ENCODE results near the gene ACAP3.
A peak's percentile ranks its signal among the peaks of the same experiment; 100 is the strongest.

ACAP3 gene

GRCh38 chr1:1307923-1308755 lies at the start of gene ACAP3, which contains the start of gene PUSL1:
Gene ACAP3 (minus strand): TSS chr1:1307930. CDS start chr1:1307815, 115 bp downstream.
Gene PUSL1 (plus strand): TSS chr1:1308597. CDS start chr1:1308644, 47 bp downstream.
- peak; percentile 89 for DNase-seq
- in situ Hi-C loops (cut with MboI; ENCODE audit: low pct_unique_long_range_greater_than_20kb, low sequenced_read_pairs): no loop called here

DNA sequence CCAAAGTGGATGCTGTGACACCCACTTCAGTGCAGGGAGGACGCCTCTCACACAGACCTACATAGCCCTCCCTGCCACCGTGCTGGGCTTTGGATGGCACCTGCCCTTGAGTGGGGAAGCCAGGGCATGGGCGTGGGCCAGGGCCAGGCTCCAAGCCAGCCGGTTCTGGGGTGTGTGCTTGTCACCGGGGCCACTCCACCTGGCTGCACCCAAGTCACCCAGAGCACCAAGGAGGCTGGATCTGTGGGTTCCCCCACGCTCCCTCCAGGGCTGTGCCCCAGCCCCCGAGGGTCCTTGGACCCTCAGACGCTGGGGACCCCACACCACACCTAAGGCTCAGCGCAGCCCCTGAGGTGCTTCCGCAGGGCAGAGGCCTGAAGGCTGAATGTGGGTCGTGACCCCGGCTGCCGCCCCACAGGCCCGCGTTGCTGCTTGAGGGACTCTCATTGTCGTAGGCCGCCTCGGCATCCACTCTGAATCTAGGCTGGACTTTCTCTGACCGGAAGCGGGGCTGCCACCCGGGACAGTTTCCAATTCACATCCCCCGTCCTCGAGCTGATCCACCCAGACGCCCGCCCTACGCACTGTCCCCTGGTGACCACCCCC lies 49.2 kb upstream of the ACAP3 start:
- no peak for DNase-seq
- in situ Hi-C loops (cut with MboI; ENCODE audit: low pct_unique_long_range_greater_than_20kb, low sequenced_read_pairs): no loop called here

- in situ Hi-C loops (cut with MboI; ENCODE audit: low pct_unique_long_range_greater_than_20kb, low sequenced_read_pairs): no loop called here
Observed at GRCh38 chr1:1356166-1356795, 48.6 kb upstream of the ACAP3 start.

GRCh38 chr1:1355416-1355815 lies 47.7 kb upstream of the ACAP3 start:
- DNase-seq: no peak
- in situ Hi-C loops (cut with MboI; ENCODE audit: low pct_unique_long_range_greater_than_20kb, low sequenced_read_pairs): no loop called here

More at GRCh38 chr1:1356166-1356795, 48.6 kb upstream of the ACAP3 start:
- no peak for DNase-seq

DNA sequence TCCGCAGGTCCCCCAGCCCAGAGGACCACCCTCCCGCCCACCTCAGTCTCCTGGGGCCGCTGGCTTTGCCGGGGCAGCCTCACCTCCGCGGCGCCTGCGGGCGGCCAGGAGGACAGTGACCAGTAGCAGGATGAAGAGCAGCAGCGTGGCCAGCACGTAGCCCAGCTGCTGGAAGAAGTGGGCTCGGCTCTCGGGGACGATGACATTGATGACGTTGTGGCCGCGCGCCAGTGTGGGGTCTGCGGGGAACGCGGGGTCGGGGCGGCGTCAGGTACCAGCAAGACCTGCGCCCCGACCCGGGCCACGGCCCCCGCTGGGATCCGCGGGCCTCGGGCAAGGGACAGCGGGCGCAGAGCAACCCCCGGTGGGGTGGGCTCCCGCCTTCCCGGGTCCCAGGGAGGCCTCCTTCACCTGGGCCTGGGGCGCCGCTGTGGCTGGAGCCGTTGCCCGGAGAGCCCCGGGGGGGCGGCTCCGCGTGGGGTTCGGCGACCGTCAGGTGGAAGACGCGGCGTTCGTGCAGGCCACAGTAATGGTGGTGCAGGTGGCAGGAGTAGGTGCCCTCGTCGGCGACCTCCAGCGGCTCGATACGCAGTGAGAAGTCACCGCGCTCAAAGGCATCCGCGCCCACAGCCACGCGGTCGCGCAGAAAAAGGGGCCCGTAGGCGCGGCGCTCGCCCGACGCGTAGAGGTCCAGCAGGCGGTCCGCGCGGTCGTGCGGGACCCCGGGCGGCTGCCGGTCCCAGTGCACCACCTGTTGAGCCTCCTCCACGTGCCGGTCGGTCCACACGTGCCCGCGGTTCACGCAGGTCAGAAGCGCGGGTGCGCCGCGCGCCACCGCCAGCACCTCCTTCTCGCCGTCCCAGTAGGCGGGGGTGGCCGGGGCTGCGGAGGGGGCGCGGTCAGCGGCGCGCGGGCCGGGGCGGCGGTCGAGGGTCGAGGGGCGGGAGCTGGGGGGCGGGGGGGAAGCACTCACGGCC lies 46.8 kb upstream of the ACAP3 start:
- in situ Hi-C loops (cut with MboI; ENCODE audit: low pct_unique_long_range_greater_than_20kb, low sequenced_read_pairs): no loop called here
- DNase-seq: no peak

DNA sequence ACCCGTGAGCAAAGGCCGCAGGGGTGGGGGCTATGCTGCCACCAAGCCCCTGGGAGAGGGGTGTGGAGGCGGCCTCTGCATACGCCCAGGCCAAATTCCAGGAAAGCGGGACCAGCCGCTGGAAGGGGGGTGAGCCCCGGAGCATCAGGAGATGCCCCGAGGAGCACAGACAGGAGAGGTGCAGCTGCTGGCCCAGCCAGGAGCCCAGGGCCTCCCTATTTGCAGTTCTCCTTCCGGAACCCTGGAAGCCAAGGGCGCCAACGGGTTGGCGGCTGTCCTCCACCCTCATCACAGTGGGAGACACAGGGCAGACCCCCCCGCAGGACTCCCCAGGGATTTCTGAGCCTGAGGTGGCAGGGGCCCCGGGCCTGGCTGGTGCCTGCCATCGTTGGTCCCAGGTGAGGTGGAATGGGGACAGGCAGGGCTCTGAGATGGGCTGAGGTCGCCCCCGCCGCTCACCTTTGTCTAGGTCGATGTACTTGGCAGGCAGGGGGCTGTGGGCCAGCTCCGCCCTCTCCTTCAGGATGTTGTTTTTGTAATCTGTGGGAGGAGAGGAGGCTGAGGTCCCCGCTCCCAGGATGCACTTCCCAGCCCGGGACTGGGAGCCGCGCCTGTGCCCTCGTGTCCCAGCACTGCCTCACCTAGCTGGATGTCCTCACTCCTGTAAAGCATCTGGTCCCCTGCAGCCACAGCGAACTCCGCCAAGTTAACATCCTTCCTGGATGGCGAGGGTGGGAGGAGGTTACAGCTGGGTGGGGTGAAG lies 45.8 kb upstream of the ACAP3 start:
- in situ Hi-C loops (cut with MboI; ENCODE audit: low pct_unique_long_range_greater_than_20kb, low sequenced_read_pairs): no loop called here
- DNase-seq: no peak

DNA sequence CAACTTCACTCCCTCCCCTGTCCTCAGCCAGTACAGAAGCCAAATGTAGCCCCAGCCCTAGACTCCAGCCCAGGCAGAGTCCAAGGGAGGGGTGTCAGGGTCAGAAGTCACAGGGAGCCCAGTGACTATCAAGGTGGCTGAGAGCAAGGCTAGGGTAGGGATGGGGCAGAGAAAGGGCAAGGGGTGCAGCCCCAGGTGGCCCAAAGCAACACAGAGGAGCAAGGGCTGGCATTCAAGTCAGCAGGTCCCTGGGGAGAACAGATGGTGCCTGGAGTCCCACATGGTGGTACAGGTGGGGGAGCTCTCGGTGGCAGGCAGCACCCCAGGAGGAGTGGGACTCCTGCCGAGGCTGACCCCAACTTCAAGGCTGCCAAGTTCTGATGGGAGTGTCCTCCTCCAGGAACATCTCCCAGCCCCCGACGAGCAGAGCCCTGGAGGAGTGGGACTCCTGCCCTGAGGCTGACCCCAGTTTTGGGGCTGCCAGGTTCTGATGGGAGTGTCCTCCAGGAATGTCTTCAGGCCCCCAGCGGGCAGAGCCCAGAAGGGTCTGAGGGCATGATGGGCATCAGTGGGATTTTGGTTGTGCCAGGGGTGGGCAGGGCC lies 45.2 kb upstream of the ACAP3 start:
- no peak for DNase-seq
- in situ Hi-C loops (cut with MboI; ENCODE audit: low pct_unique_long_range_greater_than_20kb, low sequenced_read_pairs): no loop called here

DNA sequence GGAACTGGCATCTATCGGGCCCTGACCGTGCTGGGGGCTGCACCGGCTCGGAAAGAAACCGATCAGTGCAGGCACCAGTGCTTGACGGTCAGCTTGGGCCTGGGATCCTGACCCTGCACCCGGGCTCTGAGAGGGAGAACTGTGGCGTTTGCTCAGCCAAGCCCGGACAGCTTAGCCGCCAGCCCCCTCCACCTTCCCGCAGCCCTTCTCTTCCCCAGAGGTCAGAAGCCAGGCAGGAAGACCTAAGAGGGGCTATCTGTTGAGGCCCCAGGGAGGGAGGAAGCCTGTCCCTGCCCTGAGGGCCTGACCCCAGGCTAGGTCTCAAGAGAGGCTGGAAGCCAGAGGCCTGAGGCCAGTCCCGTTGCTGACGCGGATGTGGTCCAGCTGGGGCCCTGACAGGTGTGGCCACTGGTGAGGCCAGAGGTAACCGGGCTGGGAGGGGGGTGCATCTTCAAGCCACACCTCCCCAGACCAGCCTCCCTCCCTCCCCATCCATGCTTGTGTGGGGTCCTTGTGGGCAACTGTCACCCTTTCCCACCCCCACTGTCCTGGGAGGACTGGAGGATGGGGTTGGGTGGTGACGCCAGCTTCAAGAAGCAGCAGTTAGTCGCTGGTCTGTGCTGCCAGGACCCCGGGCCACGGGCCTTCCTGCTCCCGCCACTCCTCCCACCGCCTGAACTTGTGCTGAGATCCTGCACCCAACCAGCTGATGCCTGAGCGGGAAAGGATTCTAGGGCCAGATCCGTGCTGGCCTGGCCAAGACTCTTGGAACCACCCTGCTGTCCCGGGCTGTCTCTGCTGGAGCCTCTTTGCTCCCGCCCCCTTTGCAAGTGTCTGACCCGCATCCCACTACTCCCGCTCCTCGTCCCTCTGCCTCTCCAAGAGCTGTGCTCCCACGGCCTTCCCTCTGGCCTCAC lies 44.0 kb upstream of the ACAP3 start:
- DNase-seq: no peak

DNA sequence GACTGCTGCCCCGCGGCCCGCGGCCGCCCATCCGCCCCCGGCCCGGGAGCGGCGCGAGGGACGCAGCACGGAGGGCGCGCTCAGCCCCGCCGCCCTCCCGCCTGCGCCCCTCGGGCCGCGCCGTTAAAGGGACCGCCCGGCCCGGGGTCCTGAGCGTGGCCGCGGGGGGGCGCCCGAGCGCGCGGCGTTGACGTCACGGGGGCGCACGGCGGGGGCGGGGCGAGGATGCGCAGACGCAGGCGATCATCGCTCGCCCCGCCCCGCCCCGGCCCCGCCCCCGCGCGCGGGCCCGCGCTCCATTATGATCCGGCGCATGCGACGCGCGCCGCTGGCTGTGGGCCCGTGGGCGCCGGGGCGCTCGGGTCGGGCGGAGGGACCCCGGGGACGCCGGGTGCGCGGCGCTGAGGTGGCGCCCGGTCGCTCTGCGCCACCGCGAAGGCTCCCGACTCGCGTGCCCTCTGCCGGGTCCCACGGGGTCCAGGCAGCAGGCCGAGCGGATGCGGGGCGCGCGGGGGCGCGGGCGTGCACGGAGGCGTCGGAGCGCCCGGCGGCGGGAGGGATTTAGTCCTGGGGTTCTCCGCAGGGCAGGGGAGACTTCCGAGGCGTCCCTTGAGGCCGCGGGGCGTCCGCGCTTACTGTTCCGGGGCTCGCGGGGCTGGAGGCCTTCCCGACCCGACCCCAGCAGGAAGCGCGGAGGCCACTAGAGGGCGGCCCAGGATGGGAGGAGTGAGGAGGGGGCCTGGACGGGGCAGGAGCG lies 41.7 kb upstream of the ACAP3 start, which contains the start of gene DVL1:
DVL1 (minus strand) TSS at position 163 of the 757 bp plus-strand sequence. CDS start 353 bp downstream, outside the sequence.
- in situ Hi-C loops (cut with MboI; ENCODE audit: low pct_unique_long_range_greater_than_20kb, low sequenced_read_pairs): no loop called here

More for the DNA sequence above, 44.0 kb upstream of the ACAP3 start:
- in situ Hi-C loops (cut with MboI; ENCODE audit: low pct_unique_long_range_greater_than_20kb, low sequenced_read_pairs): no loop called here

DNA sequence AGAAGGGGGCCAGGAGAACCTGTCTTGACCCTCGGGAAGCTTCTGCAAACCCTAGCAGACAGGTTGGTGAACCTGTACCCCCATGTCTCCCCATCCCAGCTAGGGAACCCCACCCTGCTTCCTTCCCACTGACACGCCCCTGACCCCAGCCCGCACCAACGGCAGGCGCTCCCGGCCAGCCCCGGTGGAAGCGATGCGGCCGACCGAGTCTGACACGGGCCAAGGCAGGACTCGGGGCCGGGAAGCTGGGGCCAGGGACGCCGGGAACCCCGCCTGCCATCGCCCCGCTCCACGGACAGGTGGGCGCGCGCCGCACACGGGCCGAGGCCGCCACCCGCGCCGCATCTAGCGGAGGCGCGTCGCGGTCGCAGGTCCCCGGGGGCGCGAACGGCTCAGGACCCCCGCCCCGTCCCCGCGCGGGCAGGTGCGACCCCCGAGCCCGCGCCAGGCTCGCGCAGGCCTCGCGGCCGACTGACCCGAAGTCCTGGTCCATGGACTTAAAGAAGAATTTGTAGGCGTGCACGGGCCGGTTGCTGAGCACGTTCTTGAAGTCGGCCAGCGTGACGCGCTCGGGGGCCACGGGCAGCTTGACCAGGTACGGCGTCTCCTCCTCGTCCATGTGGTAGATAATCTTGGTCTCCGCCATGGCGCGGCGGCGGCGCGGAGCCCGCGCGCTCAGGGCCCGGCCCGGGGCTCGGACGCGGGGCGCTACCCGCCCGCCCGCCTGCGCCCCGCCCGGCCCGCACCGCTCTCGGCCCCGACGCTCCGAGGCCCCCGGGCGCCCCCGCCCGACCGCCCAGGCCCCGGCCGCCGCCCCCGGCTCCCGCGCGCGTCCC lies 40.9 kb upstream of the ACAP3 start:
- DNase-seq: no peak
- in situ Hi-C loops (cut with MboI; ENCODE audit: low pct_unique_long_range_greater_than_20kb, low sequenced_read_pairs): no loop called here

More for the DNA sequence above, 41.7 kb upstream of the ACAP3 start, which contains the start of gene DVL1:
- DNase-seq: no peak

GRCh38 chr1:1347663-1348419 lies 40.1 kb upstream of the ACAP3 start:
- in situ Hi-C loops (cut with MboI; ENCODE audit: low pct_unique_long_range_greater_than_20kb, low sequenced_read_pairs): no loop called here
- no peak for DNase-seq

DNA sequence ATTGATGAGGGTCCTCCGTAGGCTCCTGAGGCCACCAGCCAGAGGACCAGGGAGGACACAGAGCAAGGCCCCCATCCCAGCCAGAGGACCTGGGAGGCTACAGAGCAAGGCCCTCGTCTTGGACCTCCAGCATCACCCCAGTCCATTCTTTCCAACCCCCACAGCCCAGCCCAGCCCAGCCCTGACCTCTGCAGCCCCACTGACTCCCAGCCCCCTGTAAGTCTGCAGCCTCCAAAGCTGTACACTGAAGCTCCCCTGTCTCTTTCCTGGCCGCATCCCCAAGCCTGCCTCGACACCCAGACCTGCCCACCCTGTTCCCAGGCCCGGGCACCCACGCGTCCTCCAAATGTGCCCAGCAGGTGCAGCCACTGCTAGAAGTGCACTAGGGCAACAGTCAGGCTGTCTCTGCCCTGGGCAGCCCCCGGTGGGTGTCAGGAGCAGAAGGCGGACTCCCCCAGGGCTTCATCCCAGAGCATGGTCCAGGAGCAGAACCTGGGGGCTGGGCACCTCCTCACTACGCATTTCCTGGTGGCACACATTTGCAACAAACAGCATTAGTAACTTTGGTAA lies 39.4 kb upstream of the ACAP3 start:
- no peak for DNase-seq
- in situ Hi-C loops (cut with MboI; ENCODE audit: low pct_unique_long_range_greater_than_20kb, low sequenced_read_pairs): no loop called here

GRCh38 chr1:1346501-1346890 lies 38.8 kb upstream of the ACAP3 start:
- in situ Hi-C loops (cut with MboI; ENCODE audit: low pct_unique_long_range_greater_than_20kb, low sequenced_read_pairs): no loop called here
- no peak for DNase-seq

GRCh38 chr1:1345860-1346500 lies 38.2 kb upstream of the ACAP3 start:
- DNase-seq: no peak
- in situ Hi-C loops (cut with MboI; ENCODE audit: low pct_unique_long_range_greater_than_20kb, low sequenced_read_pairs): no loop called here

All from KBM-7 (cell line).